ENCODE data around the gene THAP5.
A peak's percentile ranks its signal among the peaks of the same experiment; 100 is the strongest.
"Not testable (repeated sequence)": the region's sequence is repeated elsewhere in the genome, so short reads cannot be mapped to it uniquely, and the experiment has no call there.

The THAP5 gene

DNA sequence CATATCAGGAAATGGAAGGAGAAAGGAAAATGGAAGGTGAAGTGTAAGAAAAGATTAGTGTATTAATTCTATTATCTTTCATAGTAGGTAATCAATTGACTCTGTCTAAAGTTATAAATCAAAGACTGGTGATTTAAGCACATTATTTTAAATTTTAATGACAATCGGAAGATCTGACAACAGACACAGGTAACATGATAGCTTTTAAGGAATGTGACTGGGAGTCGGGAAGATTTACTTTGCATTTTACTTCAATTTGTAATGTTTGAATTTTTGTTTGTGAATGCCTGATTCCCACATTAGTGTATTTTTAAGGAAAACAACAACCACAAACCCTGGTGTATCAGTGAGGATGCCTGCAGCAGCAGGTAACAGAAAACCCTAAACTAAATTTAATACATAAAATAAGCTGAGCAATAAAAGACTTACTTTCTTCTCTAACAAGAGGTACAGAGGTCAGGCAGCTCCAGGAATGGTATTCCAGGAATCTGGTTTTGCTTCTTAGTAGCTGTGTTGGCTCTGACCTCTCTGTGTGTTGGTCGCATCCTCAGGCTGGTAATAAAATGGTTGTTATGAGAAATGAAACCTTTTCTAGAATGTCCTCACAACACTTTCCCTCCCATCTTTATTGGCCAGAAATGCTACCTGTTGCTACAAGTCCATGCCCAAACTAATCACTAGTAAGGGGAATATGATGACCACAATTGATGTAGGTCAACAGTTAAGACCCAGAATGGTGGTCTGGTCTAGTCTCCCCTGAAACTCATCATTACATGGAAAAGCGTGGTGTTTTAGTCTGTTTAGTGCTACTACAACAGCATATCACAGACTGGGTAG is 12.4 kb upstream of the THAP5 start:
- no peak for DNase-seq

DNA sequence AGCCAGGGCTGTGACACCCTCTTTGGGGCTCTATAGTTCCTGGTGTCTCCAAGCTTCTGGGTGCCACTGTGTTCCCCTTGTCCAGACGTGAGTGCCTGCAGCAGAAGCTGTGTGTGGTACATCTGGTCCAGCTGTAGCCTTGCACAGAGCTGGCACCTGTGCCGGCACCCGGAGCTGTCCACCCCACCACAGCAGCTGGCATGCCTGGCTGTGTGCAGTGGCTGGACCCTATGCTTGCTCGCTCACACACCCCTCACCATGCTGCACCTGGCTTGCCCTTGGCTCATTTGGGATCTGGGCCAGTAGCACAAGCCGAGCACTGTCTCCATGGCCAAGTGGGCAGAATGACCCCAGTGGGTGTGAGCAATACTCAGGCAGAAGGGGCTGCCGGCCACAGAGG is 10.8 kb upstream of the THAP5 start:
- no peak for DNase-seq

- DNase-seq, result no peak
These were observed 9.4 kb upstream of the THAP5 start for GRCh38 chr7:108578937-108579336.

GRCh38 chr7:108576116-108576515 is 6.6 kb upstream of the THAP5 start:
- DNase-seq, result no peak

DNA sequence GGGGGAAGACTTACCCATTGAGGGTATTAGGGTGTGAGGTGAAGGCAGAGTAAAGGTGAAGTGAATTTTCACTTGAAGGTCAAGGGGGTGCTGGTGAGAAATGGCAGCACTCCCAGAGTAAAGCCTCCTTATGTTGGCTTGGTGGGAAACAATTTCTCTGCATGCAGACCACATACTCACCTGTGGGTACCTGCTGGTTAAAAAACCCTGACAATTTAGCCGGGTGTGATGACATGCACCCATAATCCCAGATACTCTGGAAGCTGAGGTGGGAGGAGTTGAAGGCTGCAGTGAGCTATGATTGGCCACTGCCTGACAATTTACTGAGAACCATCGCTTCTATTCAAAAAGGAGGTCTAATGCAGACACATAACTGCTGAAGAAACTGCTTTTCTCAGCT is 5.7 kb upstream of the THAP5 start:
- no peak for DNase-seq

DNA sequence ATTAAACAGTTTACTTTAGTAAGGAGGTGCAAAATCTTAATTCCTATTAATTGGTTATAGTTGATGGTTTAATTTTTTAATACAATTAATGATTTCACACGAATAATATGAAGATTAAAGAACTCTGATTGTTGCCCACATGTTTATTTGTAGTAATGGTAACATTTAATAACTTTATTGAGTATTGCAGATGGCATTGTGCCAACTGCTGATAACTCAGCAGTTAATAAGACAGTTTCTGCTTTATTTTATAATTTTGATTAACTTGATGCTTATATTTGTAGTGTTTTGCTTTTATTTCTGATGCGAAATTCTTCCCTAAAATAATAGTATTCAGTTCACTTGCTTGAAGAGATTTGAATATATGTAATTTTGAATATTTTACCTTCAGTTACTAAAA is 3.0 kb upstream of the THAP5 start:
- no peak for DNase-seq

GRCh38 chr7:108570146-108570755 is 745 bp upstream of the THAP5 start:
- DNase-seq, result peak; percentile 69

DNA sequence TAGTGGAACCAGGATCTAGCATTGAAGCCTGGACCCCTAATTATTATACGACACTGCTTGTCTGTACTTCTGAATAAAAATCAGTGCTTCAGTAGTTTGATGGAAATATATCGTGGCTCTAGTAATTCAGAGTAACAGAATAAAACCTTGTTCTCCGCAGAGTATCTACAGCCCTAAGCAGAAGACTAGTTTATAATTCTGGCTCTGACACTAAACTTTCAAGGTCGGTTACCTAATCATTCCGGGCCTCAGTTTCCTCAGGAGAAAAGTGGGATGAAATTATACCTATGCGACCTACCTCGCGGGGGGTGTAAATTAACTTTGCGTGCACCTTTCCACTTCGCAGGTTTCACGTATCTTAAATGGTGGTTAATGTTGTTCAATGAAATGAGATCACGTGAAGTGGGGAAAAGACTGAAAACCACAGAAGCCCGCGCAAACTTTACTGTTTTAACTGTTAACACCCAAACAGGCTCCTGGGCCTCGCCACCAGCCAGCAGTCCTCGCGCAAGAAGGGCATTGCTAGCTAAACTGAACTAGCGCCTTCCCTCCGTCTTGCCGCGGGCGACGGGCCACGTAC is 615 bp downstream of the THAP5 start:
- peak; percentile 65 for DNase-seq

GRCh38 chr7:108565987-108566386 is 3.5 kb downstream of the THAP5 start:
- no peak for DNase-seq

DNA sequence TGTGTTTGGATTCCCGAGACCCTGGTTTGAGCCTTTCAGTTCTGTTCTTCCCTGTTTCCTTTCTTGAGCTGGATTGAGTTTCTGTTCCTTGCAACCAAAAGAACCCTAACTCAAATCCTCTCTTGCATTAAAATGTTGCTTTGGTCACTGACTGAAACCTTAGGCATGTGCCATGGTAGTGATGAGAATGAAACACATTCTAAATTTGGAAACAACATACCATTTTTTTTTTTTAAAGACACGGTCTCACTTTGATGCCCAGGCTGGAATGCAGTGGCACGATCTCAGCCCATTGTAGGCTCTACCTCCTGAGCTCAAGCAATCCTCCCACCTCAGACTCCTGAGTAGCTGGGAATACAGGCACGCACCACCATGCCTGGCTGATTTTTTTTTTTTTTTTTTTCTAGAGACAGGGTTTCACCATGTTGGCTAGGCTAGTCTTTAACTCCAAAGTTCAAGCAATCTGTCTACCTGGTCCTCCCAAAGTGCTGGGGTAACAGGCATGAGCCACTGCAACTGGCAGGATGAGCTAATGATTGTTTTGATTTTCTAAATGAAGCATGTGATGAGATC is 8.4 kb downstream of the THAP5 start:
- no peak for DNase-seq

- DNase-seq, result no peak
These were observed 10.3 kb downstream of the THAP5 start for GRCh38 chr7:108559253-108559652.

GRCh38 chr7:108557617-108558016 is 11.9 kb downstream of the THAP5 start:
- DNase-seq, result no peak

GRCh38 chr7:108557191-108557590 is 12.3 kb downstream of the THAP5 start:
- no peak for DNase-seq

DNA sequence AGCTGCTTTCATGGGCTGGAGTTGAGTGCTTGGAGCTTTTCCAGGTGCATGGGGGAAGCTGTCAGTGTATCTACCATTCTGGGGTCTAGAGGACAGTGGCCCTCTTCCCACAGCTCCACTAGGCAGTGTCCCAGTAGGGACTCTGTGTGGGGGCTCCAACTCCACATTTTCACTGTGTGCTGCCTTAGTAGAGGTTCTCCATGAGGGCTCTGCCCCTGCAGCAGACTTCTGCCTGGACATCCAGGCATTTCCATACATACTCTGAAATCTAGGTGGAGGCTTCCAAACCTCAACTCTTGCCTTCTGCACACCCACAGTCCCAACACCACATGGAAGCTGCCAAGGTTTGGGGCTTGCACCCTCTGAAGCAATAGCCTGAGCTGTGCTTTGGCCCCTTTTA is 12.8 kb downstream of the THAP5 start:
- not testable (repeated sequence) for DNase-seq

DNA sequence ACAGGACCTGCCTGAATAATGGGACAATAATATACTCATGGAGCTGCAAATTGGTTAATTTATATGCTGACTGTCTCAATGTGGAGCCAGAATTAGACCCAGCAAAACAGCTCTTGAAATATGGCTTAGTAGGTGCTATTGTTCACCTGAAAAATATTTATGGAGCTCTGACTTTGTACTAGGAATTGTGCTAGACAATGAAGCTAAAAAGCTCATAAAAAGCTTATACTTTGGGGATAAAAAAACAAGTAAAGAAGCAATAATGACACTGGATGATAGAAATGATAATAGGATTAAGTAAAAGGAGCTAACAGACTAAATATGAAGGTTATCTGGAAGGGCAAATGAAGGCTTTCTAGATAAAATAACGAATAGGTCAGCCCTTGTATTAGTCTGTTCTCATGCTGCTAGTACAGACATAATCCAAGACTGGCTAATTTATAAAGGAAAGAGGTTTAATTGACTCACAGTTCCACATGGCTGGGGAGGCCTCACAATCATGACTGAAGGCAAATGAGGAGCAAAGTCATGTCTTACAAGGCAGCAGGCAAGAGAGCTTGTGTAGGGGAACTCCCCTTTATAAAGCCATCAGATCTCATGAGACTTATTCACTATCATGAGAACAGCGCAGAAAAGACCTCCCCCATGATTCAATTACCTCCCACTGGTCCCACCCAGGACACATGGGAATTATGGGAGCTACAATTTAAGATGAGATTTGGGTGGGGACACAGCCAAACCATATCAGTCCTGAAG is 21.2 kb downstream of the THAP5 start:
- DNase-seq, result not testable (repeated sequence)

- no peak for DNase-seq
These were observed 28.0 kb downstream of the THAP5 start for GRCh38 chr7:108541478-108541877.

DNA sequence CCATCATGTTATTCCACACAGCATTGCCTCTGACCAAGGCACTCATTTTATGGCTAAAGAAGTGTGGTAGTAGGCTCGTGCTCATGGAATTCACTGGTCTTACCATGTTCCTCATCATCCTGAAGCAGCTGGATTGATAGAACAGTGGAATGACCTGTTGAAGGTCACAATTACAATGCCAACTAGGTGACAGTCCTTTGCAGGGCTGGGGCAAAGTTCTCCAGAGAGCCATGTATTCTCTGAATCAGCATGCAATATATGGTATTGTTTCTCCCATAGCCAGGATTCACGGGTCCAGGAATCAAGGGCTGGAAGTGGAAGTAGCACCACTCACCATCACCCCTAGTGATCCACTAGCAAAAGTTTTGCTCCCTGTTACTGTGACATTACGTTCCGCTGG is 30.8 kb downstream of the THAP5 start:
- not testable (repeated sequence) for DNase-seq

GRCh38 chr7:108538236-108538635 is 31.3 kb downstream of the THAP5 start:
- not testable (repeated sequence) for DNase-seq

DNA sequence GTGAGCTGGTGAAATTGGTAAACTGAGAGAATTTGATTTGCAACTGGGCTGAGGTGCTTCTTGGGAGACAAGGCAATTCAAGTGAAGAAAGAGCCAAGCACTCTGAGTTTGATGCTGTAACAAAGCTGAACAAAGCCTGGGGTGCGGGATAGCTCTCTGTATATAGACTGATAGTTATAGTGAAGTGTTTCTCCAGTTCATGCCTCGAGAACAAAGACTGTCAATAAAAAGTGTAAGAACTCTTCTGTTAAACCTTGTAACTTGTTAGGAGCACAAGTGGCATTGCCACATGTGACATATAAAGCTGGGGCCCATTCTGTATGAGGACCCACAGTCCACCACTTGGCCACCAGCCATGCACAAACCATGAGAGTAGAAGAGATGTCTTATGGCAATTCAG is 32.3 kb downstream of the THAP5 start:
- no peak for DNase-seq

- no peak for DNase-seq
These were observed 33.8 kb downstream of the THAP5 start for GRCh38 chr7:108535744-108536143.

GRCh38 chr7:108535257-108535656 is 34.2 kb downstream of the THAP5 start:
- DNase-seq, result no peak

- DNase-seq, result no peak
These were observed 35.8 kb downstream of the THAP5 start for GRCh38 chr7:108533712-108534111.

- no peak for DNase-seq
These were observed 40.2 kb downstream of the THAP5 start for GRCh38 chr7:108529341-108529740.
